Fibroblast of peridontal ligament (primary cell): ENCODE data around the gene SLC37A2.
"Not testable (repeated sequence)": the region's sequence is repeated elsewhere in the genome, so short reads cannot be mapped to it uniquely, and the experiment has no call there.

Source experiments
- DNase-seq: peaks from one replicate; pipeline ENCODE4 v3.0.0-alpha.2; 2010; ENCODE audit errors: extremely low read depth

The SLC37A2 gene

GRCh38 chr11:125062931-125063428 lies at the start of gene SLC37A2:
Gene SLC37A2, plus strand, starts transcription at chr11:125063305. Its CDS starts 63 bp downstream, at chr11:125063368.
- DNase-seq, result peak; percentile 43

GRCh38 chr11:125016413-125016812 lies 46.7 kb upstream of the SLC37A2 start:
- DNase-seq, result no peak

- no peak for DNase-seq
Observed at GRCh38 chr11:125020342-125020741, 42.8 kb upstream of the SLC37A2 start.

GRCh38 chr11:125022551-125022950 lies 40.6 kb upstream of the SLC37A2 start:
- DNase-seq, result peak; percentile 14

- DNase-seq, result no peak
Observed at GRCh38 chr11:125025968-125026367, 37.1 kb upstream of the SLC37A2 start.

- DNase-seq, result not testable (repeated sequence)
Observed at GRCh38 chr11:125029431-125029830, 33.7 kb upstream of the SLC37A2 start.

GRCh38 chr11:125036933-125037332 lies 26.2 kb upstream of the SLC37A2 start:
- DNase-seq, result peak; percentile 91

- DNase-seq, result no peak
Observed at GRCh38 chr11:125049164-125049792, 13.8 kb upstream of the SLC37A2 start.

- DNase-seq, result no peak
Observed at GRCh38 chr11:125052047-125052446, 11.1 kb upstream of the SLC37A2 start.

GRCh38 chr11:125053167-125053566 lies 9.9 kb upstream of the SLC37A2 start:
- no peak for DNase-seq

- no peak for DNase-seq
Observed at GRCh38 chr11:125055107-125055715, 7.9 kb upstream of the SLC37A2 start.

GRCh38 chr11:125056111-125056510 lies 7.0 kb upstream of the SLC37A2 start:
- DNase-seq, result not testable (repeated sequence)

- DNase-seq, result no peak
Observed at GRCh38 chr11:125056931-125057692, 6.0 kb upstream of the SLC37A2 start.

GRCh38 chr11:125057693-125058016 lies 5.5 kb upstream of the SLC37A2 start:
- DNase-seq, result no peak

GRCh38 chr11:125061281-125061680 lies 1.8 kb upstream of the SLC37A2 start:
- DNase-seq, result no peak

GRCh38 chr11:125062218-125062930 lies 731 bp upstream of the SLC37A2 start:
- DNase-seq, result no peak

GRCh38 chr11:125063429-125064043 lies 431 bp downstream of the SLC37A2 start:
- DNase-seq, result no peak

GRCh38 chr11:125064070-125064469 lies 965 bp downstream of the SLC37A2 start:
- no peak for DNase-seq

GRCh38 chr11:125068368-125068767 lies 5.3 kb downstream of the SLC37A2 start:
- DNase-seq, result no peak

GRCh38 chr11:125069008-125069407 lies 5.9 kb downstream of the SLC37A2 start:
- DNase-seq, result no peak

GRCh38 chr11:125069796-125070195 lies 6.7 kb downstream of the SLC37A2 start:
- DNase-seq, result no peak
